Measurements from ENCODE around the gene EDAR. TPM values are rescaled to one million over a fixed set of nuclear protein-coding genes. Genes with fewer than 3 reads are reported as not detected.

EDAR gene
- total and polyA plus RNA-seq, 2 of the 4 experiments (the other 2 are of a cell fraction): not detected

DNA sequence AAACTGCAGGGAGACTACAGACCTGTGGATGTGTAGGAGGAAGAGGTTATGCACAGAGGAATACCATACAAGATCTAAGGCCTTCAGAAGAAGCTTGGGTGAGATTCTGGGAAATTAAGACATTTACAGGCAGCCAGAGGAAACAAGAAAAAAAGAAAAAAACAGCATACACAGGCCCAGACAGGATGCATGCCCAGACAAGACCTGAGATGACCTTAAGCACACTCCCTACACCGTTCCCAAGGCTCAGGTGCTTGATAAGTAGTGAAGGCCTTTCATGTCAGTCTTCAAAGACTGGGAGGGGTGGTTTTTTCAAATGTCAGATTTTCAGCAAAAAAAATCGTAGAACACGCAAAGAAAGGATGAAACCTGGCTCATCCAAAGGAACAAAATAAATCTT, 119.5 kb downstream of the EDAR start:
- Histone ChIP-seq H3K23ac (ENCODE audit: low read depth, low read length) (no peak overlapping the region), H3K4me3 (ENCODE audit: insufficient read depth, low read depth, low read length) (no peak overlapping the region), H4K8ac (ENCODE audit: low read depth in 2 of 2, low read length in 2 of 2) (no peak overlapping the region), H3K9me3 (ENCODE audit: control insufficient read depth, insufficient read depth, low read length) (peaks cover 5% of the 10 kb centered on the region), H2BK15ac (ENCODE audit: low read depth, low read length) (no peak overlapping the region), H4K91ac (ENCODE audit: insufficient read depth, low read depth, low read length) (no peak overlapping the region), H3K79me1 (ENCODE audit: low read depth in 1 of 2, low read length in 2 of 2) (no peaks in the 10 kb centered on the region), H3K56ac (ENCODE audit: extremely low read depth, insufficient read depth, low read length) (no peak overlapping the region), H3K18ac (ENCODE audit: low read depth, low read length) (no peak overlapping the region), H2AK9ac (replicated peaks; ENCODE audit: low read depth, low read length, poor library complexity) (no peak overlapping the region), H4K20me1 (ENCODE audit: insufficient read depth, low read length) (no peaks in the 10 kb centered on the region), H3K4me1 (ENCODE audit: control insufficient read depth, insufficient read depth, low read length) (no peaks in the 10 kb centered on the region), H4K5ac (ENCODE audit: low read depth, low read length) (no peak overlapping the region), H2BK20ac (ENCODE audit: low read depth, low read length) (no peak overlapping the region), H3K9me1 (ENCODE audit: insufficient read depth, low read length) (no peaks in the 10 kb centered on the region), H2AFZ (replicated peaks; ENCODE audit: low read length, poor library complexity) (no peak overlapping the region), H3K9ac (ENCODE audit: low read depth, low read length) (no peak overlapping the region), H3K27me3 (ENCODE audit: control insufficient read depth, insufficient read depth, low read length) (no peaks in the 10 kb centered on the region), H3K4ac (ENCODE audit: low read depth, low read length) (no peak overlapping the region), H3K14ac (replicated peaks; ENCODE audit: low read depth, low read length) (no peak overlapping the region), H3K27ac (ENCODE audit: insufficient read depth, low read length) (no peak overlapping the region), H2BK120ac (ENCODE audit: low read depth, low read length) (no peak overlapping the region), H2BK5ac (ENCODE audit: low read depth, low read length, poor library complexity, severe bottlenecking) (no peak overlapping the region), H3K4me2 (ENCODE audit: low read depth, low read length) (no peak overlapping the region), H3K36me3 (ENCODE audit: control insufficient read depth, insufficient read depth, low read length) (peaks cover 5% of the 10 kb centered on the region), H2AK5ac (ENCODE audit: low read depth, low read length) (no peak overlapping the region)
- DNase-seq (no peak), ATAC-seq (ENCODE audit: low read depth) (no peak)
- intact Hi-C loops (cut with micrococcal nuclease) (no loop called here), dilution Hi-C loops (cut with HindIII; ENCODE audit: low sequenced_read_pairs, unreplicated experiment) (no loop called here), in situ Hi-C loops (cut with MboI; ENCODE audit: low sequenced_read_pairs) (no loop called here)
- ChIA-PET CTCF (no interaction called here), POLR2A (ENCODE audit: unreplicated experiment) (no interaction called here)
- BruUV-seq (replicated peaks): no TSS peak
- TF ChIP-seq MAZ (IDR thresholded peaks at IDR 0.05; ENCODE audit: borderline replicate concordance, low read depth, low read length) (no peak), SMC3 (IDR thresholded peaks at IDR 0.05; ENCODE audit: low read depth, low read length) (no peak), NFE2L2 (IDR thresholded peaks at IDR 0.05; ENCODE audit: low read depth, low read length) (no peak), FOS (IDR thresholded peaks at IDR 0.05; ENCODE audit: low read depth, low read length) (no peak), RCOR1 (IDR thresholded peaks at IDR 0.05; ENCODE audit: insufficient replicate concordance, low read length) (no peak), RFX5 (IDR thresholded peaks at IDR 0.05; ENCODE audit: low read depth, low read length) (no peak), CHD1 (IDR thresholded peaks at IDR 0.05; ENCODE audit: low read depth, low read length) (no peak), MAFK (IDR thresholded peaks at IDR 0.05; ENCODE audit: low read depth, low read length) (no peak), MXI1 (IDR thresholded peaks at IDR 0.05; ENCODE audit: borderline replicate concordance, low read depth, low read length) (no peak), CTCF (conservative IDR thresholded peaks at IDR 0.05; ENCODE audit: low read depth, low read length) (no peak), CEBPB (IDR thresholded peaks at IDR 0.05; ENCODE audit: low read depth, low read length) (no peak), BHLHE40 (IDR thresholded peaks at IDR 0.05; ENCODE audit: low read depth, low read length) (no peak), POLR2A (IDR thresholded peaks at IDR 0.05; ENCODE audit: low read depth, low read length) (no peak), RAD21 (IDR thresholded peaks at IDR 0.05; ENCODE audit: low read length) (no peak)
- TF ChIP-seq, protein P1, sequence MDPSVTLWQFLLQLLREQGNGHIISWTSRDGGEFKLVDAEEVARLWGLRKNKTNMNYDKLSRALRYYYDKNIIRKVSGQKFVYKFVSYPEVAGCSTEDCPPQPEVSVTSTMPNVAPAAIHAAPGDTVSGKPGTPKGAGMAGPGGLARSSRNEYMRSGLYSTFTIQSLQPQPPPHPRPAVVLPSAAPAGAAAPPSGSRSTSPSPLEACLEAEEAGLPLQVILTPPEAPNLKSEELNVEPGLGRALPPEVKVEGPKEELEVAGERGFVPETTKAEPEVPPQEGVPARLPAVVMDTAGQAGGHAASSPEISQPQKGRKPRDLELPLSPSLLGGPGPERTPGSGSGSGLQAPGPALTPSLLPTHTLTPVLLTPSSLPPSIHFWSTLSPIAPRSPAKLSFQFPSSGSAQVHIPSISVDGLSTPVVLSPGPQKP (IDR thresholded peaks at IDR 0.05; ENCODE audit: borderline replicate concordance, low read depth, low read length): no peak
- TF ChIP-seq, protein P2, sequence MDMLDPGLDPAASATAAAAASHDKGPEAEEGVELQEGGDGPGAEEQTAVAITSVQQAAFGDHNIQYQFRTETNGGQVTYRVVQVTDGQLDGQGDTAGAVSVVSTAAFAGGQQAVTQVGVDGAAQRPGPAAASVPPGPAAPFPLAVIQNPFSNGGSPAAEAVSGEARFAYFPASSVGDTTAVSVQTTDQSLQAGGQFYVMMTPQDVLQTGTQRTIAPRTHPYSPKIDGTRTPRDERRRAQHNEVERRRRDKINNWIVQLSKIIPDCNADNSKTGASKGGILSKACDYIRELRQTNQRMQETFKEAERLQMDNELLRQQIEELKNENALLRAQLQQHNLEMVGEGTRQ (IDR thresholded peaks at IDR 0.05; ENCODE audit: low read depth, low read length): no peak
- WGBS, 2 experiments (ENCODE audit: extremely low coverage in 2 of 2, insufficient read length in 1 of 2): no CpG with 5 or more reads among the region's 3 CpGs

Data from IMR-90 (cell line).